Stimulated activated CD8-positive, alpha-beta memory T cell treated with anti-CD3 and anti-CD28 coated beads, Interleukin-15, amount 100 ng/mL, for 24 hours (primary cell): Measurements from ENCODE around the gene PDZD7.
"Not testable (repeated sequence)": the region's sequence is repeated elsewhere in the genome, so short reads cannot be mapped to it uniquely, and the experiment has no call there.

Source experiments
- DNase-seq: peaks from one replicate; pipeline ENCODE4 v3.0.0-alpha.2; 2020; ENCODE audit warnings: low read depth

Gene PDZD7

GRCh38 chr10:100982916-100983830 is 47.8 kb downstream of the PDZD7 start:
- no peak for DNase-seq

DNA sequence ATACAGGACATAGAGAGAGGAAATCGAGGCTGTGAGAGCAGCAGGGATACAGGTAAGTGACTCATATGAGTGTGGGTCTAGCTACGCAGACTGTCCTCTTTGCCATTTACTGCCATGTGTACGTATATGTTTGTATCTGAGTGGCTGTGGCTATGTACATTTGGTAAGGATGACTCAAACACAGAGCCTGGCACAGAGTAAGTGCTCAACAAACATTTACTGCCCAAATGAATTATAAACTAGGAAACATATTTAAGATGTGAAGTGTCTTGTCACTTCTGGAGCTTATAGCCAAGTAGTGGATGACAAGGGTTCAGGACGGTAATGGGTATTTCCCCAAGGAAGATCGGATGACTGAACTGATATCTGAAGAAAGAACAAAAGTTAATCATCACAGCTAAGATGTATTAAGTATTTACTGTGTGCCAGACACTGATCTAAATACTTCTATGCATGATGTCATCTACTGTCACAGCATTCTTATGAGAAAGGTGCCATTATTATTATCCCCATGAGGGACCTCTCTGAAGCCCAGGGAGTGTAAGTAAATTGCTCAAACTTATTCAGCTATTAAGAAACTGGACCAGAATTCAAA is 49.7 kb downstream of the PDZD7 start:
- DNase-seq, result no peak

DNA sequence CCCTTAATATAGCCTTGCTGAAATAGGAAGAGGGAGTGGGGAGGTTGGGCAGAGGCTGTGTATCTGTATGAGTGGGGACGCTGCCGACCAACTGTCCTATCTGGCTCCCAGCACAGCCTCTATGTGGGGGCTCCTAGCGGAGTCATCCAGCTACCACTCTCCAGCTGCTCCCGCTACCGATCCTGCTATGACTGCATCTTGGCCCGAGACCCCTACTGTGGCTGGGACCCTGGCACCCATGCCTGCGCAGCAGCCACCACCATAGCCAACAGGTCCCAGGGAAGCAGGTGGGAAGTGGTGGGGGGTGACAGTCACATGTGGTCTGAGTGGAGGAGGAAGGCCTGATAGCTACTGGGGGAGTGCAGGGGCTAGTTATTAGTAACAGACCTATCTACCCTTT is 50.2 kb downstream of the PDZD7 start:
- DNase-seq, result no peak

DNA sequence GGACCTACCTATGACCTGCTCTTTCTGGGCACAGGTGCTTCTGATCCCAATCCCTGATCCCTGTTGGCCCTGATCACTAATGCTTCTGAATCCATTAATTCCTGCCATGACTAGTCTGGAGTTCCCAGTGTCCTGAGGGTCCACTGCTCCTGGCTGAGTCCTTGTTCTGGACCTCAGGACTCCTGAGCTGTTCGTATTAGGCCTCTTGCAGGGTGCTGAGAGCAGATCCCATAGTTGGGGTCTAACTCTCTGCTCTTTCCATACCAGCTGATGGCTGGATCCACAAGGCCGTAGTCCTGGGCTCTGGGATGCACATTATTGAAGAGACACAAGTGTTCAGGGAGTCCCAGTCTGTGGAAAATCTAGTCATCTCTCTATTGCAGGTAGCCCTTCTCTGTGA is 50.6 kb downstream of the PDZD7 start:
- no peak for DNase-seq

- no peak for DNase-seq
These were observed 51.1 kb downstream of the PDZD7 start for GRCh38 chr10:100979791-100980272.

DNA sequence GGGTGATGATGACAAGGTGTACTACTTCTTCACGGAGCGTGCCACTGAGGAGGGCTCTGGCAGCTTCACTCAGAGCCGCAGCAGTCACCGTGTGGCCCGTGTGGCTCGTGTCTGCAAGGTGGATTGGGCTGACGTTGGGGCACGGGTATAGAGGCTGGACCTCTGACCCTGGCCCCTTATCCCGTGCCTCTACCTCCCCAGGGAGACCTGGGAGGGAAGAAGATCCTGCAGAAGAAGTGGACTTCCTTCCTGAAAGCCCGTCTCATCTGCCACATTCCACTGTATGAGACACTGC is 52.1 kb downstream of the PDZD7 start:
- DNase-seq, result no peak

- no peak for DNase-seq
These were observed 52.6 kb downstream of the PDZD7 start for GRCh38 chr10:100978121-100978900.

DNA sequence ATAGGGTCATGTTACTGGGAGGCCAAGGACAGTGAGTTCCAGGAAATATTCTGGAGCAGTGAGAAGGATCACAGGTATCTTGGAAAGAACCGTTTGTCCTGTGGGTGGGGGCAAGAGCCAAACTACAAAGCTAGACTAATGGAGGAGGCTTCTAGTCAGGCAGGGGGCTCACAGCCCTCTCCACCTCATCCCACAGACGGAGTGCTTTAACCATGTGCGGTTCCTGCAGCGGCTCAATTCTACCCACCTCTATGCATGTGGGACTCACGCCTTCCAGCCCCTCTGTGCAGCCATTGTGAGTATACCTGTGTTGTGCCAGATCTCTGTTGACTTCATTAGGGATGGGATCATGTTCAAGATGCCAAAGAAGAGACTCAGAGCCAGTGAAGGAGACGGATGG is 53.5 kb downstream of the PDZD7 start:
- DNase-seq, result no peak

- no peak for DNase-seq
These were observed 54.0 kb downstream of the PDZD7 start for GRCh38 chr10:100976906-100977305.

- DNase-seq, result not testable (repeated sequence)
These were observed 55.5 kb downstream of the PDZD7 start for GRCh38 chr10:100975397-100975796.

- no peak for DNase-seq
These were observed 57.9 kb downstream of the PDZD7 start for GRCh38 chr10:100972904-100973535.

DNA sequence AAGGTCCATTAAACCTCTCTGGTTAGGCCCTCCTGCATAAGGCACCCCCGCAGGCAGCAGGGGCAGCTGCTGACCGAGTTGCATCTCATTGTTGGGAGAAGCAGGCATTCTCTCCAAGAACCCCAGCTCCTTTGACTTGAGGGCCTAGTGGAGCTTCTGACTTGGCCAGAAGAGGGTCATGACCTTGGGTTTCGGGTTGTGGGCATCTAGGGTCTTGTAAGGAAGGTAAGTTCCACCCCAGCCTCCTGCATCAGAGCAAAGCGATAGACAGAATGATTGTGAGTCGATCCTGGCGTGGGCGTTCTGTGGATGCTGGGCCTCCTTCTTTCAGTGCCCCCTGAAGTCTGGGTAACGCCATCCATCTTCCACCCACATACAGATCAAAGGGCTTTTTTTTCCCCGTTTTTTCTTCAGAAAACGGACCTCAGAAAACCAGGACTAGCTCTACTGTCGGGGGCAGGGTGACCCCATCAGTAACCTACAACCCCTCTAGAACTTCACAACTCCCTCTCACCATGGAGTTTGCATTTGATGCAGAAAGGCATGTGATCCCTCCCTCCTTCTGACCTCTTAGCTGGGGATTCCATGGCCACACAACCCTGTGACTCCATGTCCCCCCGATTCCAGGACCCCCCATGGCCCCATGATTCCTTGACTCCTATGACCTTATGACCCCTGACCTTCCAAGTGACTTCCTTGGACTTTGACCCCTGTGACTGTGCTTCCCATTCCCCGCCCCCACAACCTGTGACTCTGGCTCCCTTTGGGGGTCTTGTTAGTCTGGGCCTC is 58.6 kb downstream of the PDZD7 start:
- no peak for DNase-seq

GRCh38 chr10:100970914-100971811 is 59.8 kb downstream of the PDZD7 start:
- no peak for DNase-seq

DNA sequence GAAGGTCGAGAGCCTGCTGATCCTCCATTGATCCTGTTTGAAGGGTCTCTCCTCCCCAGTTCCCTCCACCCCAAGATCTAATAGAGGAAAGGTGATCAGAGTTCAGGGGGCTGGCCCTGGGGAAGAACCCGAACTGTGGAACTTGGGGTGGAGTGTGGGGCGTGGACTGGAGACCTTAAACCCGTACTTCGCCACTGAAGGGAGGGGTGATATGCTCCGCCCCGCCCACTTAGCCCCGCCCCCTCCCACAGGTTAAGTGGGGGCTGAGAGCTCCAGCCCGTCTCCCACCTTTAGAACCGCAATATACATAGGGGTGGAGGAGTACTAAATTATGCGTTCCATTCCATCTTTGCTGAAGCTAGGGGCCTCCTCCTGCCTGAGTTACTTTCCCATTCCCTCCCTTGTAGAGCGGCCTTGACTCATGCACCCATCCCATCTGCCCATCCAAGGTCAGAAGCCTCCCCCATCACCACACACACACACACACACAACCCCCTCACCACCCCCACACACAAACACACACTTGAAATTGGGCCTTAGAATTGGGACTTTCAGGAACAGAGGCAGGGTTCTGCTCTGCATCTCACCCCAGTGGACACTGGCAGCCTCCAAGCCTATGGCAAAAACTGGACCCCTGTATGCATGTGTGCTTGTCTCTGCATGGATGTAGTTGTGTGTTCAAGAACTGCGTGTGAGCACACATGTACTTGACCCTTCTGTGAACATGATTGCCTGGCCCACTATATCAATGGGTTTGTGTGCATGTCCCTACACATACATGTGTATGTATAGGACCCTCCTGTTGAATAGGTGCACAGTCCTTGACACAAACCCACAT is 60.6 kb downstream of the PDZD7 start:
- no peak for DNase-seq

GRCh38 chr10:100969187-100970075 is 61.5 kb downstream of the PDZD7 start, which contains the start of gene SEMA4G:
TSS of gene SEMA4G (plus strand) at chr10:100969504. CDS start at chr10:100972913, 3,409 bp downstream.
- no peak for DNase-seq

GRCh38 chr10:100968863-100969186 is 62.1 kb downstream of the PDZD7 start:
- no peak for DNase-seq

GRCh38 chr10:100968062-100968736 is 62.7 kb downstream of the PDZD7 start:
- DNase-seq, result no peak

GRCh38 chr10:100967332-100967731 is 63.6 kb downstream of the PDZD7 start:
- DNase-seq, result no peak
